Skeletal muscle tissue (tissue), 4 donors: ENCODE results near the gene UNK. TPM values are rescaled to one million over a fixed set of nuclear protein-coding genes. Genes with fewer than 3 reads are reported as not detected.
"Not testable (repeated sequence)": the region's sequence is repeated elsewhere in the genome, so short reads cannot be mapped to it uniquely, and the experiment has no call there.

ENCODE experiments used
- H3K27ac ChIP-seq: one replicate; pipeline ENCODE4 v1.7.0; 2013; ENCODE audit warnings: mild to moderate bottlenecking, low read depth, low read length, inconsistent platforms
- H3K27me3 ChIP-seq, 3 donors: one replicate each; pipeline ENCODE4 v1.7.0; 2013; ENCODE audit warnings: low read length in 3 of 3; ENCODE audit not compliant: control insufficient read depth in 3 of 3, insufficient read depth in 3 of 3
- H3K36me3 ChIP-seq, 3 donors: one replicate each; pipeline ENCODE4 v1.7.0; 2013; ENCODE audit warnings: low read length in 3 of 3; ENCODE audit not compliant: control insufficient read depth in 3 of 3, insufficient read depth in 3 of 3
- H3K4me1 ChIP-seq, 3 donors: one replicate each; pipeline ENCODE4 v1.7.0; 2013; ENCODE audit warnings: low read length in 3 of 3, mild to moderate bottlenecking in 3 of 3; ENCODE audit not compliant: control insufficient read depth in 3 of 3, insufficient read depth in 3 of 3
- H3K4me3 ChIP-seq, 3 donors: one replicate each; pipeline ENCODE4 v1.7.0; 2013; ENCODE audit warnings: low read length in 3 of 3
- H3K9ac ChIP-seq, 3 donors: one replicate each; pipeline ENCODE4 v1.7.0; 2013; ENCODE audit warnings: low read length in 3 of 3, mild to moderate bottlenecking in 3 of 3, moderate library complexity in 2 of 3, low read depth in 1 of 3
- H3K9me3 ChIP-seq, 3 donors: one replicate each; pipeline ENCODE4 v1.7.0; 2013; ENCODE audit warnings: low read length in 3 of 3; ENCODE audit not compliant: control insufficient read depth in 3 of 3
- total RNA-seq: library from RNA; depleted of rRNA; stranded (reverse); fragments of >200 nt; gene quantifications from one replicate; pipeline ENCODE4 v1.2.3, GENCODE V29; 2014
- donor health status: Osteomylitis.

Gene UNK
- total RNA-seq, 1 donor from 2014 or later, result 15.7 TPM

- no peaks in the 10 kb centered on the region for H3K4me1 ChIP-seq
- no peak overlapping the region for H3K9ac ChIP-seq
- H3K4me3 ChIP-seq, result no peak overlapping the region
- no peaks in the 10 kb centered on the region for H3K9me3 ChIP-seq
- H3K27me3 ChIP-seq, result no peaks in the 10 kb centered on the region
- H3K27ac ChIP-seq, result no peak overlapping the region
- H3K36me3 ChIP-seq, result peaks cover 13 to 23% (median 23%) of the 10 kb centered on the region in 3 donors
Measured at GRCh38 chr17:75799402-75799801, 14.8 kb downstream of the UNK start.

- H3K27me3 ChIP-seq, result no peaks in the 10 kb centered on the region
- no peaks in the 10 kb centered on the region for H3K9me3 ChIP-seq
Measured at GRCh38 chr17:75803883-75804282, 19.3 kb downstream of the UNK start.

GRCh38 chr17:75806822-75807500, 22.4 kb downstream of the UNK start:
- Histone ChIP-seq H3K9me3 (no peaks in the 10 kb centered on the region), H3K4me1 (peaks cover 22 to 26% (median 23%) of the 10 kb centered on the region in 3 donors), H3K27ac (no peak overlapping the region), H3K4me3 (no peak overlapping the region), H3K9ac (no peak overlapping the region), H3K36me3 (peaks cover 6 to 11% (median 10%) of the 10 kb centered on the region in 3 donors), H3K27me3 (no peaks in the 10 kb centered on the region)

More at GRCh38 chr17:75803883-75804282, 19.3 kb downstream of the UNK start:
- no peak overlapping the region for H3K9ac ChIP-seq
- no peak overlapping the region for H3K4me3 ChIP-seq
- peaks cover 6 to 13% (median 10%) of the 10 kb centered on the region in 3 donors for H3K36me3 ChIP-seq
- no peak overlapping the region for H3K27ac ChIP-seq
- H3K4me1 ChIP-seq, result peaks cover 9 to 13% (median 9%) of the 10 kb centered on the region in 3 donors

GRCh38 chr17:75807861-75808260, 23.3 kb downstream of the UNK start:
- Histone ChIP-seq H3K4me1 (peaks cover 22 to 26% (median 23%) of the 10 kb centered on the region in 3 donors), H3K27ac (peak overlapping the region; percentile 90), H3K9me3 (no peaks in the 10 kb centered on the region), H3K9ac (peak overlapping the region in 1 of 3 donors; percentile 75), H3K4me3 (no peak overlapping the region), H3K27me3 (no peaks in the 10 kb centered on the region), H3K36me3 (peaks cover 15 to 20% (median 19%) of the 10 kb centered on the region in 3 donors)

GRCh38 chr17:75808549-75808904, 23.9 kb downstream of the UNK start:
- Histone ChIP-seq H3K4me3 (peak overlapping the region; percentile 7 to 19 (median 13)), H3K36me3 (peaks cover 21 to 26% (median 25%) of the 10 kb centered on the region in 3 donors), H3K27me3 (no peaks in the 10 kb centered on the region), H3K9ac (peak overlapping the region; percentile 58 to 75 (median 65)), H3K4me1 (peaks cover 22 to 26% (median 23%) of the 10 kb centered on the region in 3 donors), H3K9me3 (no peaks in the 10 kb centered on the region), H3K27ac (peak overlapping the region; percentile 90)

- peaks cover 22 to 26% (median 23%) of the 10 kb centered on the region in 3 donors for H3K4me1 ChIP-seq
- no peaks in the 10 kb centered on the region for H3K9me3 ChIP-seq
- peak overlapping the region; percentile 65 to 76 (median 75) for H3K9ac ChIP-seq
- H3K27me3 ChIP-seq, result no peaks in the 10 kb centered on the region
- H3K27ac ChIP-seq, result peak overlapping the region; percentile 90
- H3K4me3 ChIP-seq, result peak overlapping the region; percentile 7 to 45 (median 19)
- peaks cover 26 to 32% (median 28%) of the 10 kb centered on the region in 3 donors for H3K36me3 ChIP-seq
Measured at GRCh38 chr17:75808905-75809621, 24.5 kb downstream of the UNK start.

- H3K9ac ChIP-seq, result peak overlapping the region; percentile 53 to 76 (median 74)
- H3K27ac ChIP-seq, result peak overlapping the region; percentile 90
- no peaks in the 10 kb centered on the region for H3K27me3 ChIP-seq
- peaks cover 30 to 36% (median 31%) of the 10 kb centered on the region in 3 donors for H3K36me3 ChIP-seq
- H3K4me1 ChIP-seq, result peaks cover 22 to 26% (median 23%) of the 10 kb centered on the region in 3 donors
- H3K4me3 ChIP-seq, result peak overlapping the region in 2 of 3 donors; percentile 2 to 45
- no peaks in the 10 kb centered on the region for H3K9me3 ChIP-seq
Measured at GRCh38 chr17:75809631-75810111, 25.1 kb downstream of the UNK start.

GRCh38 chr17:75810216-75810615, 25.6 kb downstream of the UNK start:
- Histone ChIP-seq H3K27me3 (no peaks in the 10 kb centered on the region), H3K9ac (peak overlapping the region in 1 of 3 donors; percentile 74), H3K4me3 (no peak overlapping the region), H3K9me3 (no peaks in the 10 kb centered on the region), H3K27ac (peak overlapping the region; percentile 90), H3K4me1 (peaks cover 22 to 26% (median 23%) of the 10 kb centered on the region in 3 donors), H3K36me3 (peaks cover 36 to 41% (median 37%) of the 10 kb centered on the region in 3 donors)

GRCh38 chr17:75810756-75811155, 26.1 kb downstream of the UNK start:
- peaks cover 22 to 26% (median 23%) of the 10 kb centered on the region in 3 donors for H3K4me1 ChIP-seq
- H3K4me3 ChIP-seq, H3K9ac ChIP-seq, H3K27me3 ChIP-seq, H3K27ac ChIP-seq, H3K9me3 ChIP-seq: not testable (repeated sequence)
- H3K36me3 ChIP-seq, result peaks cover 40 to 43% (median 40%) of the 10 kb centered on the region in 3 donors
